SK-N-SH (cell line): Measurements from ENCODE around the gene MPDU1. TPM values are rescaled to one million over a fixed set of nuclear protein-coding genes. Genes with fewer than 3 reads are reported as not detected.

ENCODE experiments used
- CTCF ChIA-PET: fragments of 300-600, 350-600 bp; formaldehyde crosslinking; extraction: SDS; loops from one replicate; lab custom pipeline; 2021; lab: Yijun Ruan, JAX
- POLR2A ChIA-PET: fragments of 350-600 bp; sonication (Branson Sonifier 250); formaldehyde crosslinking; extraction: SDS; loops from one replicate; lab custom pipeline; 2020; ENCODE audit warnings: antibody characterized with exemption, inconsistent platforms; lab: Yijun Ruan, JAX
- DNase-seq: peaks from one replicate; pipeline ENCODE4 v3.0.0; 2012
- H2AFZ ChIP-seq: fragments of 200-600 bp; sonication (generic); 2 replicates; pipeline ENCODE4 v1.8.1; 2016; ENCODE audit warnings: antibody characterized with exemption, mild to moderate bottlenecking, low read depth
- H3F3A ChIP-seq: fragments of 200-600 bp; sonication (generic); replicated peaks from 2 replicates; pipeline ENCODE3; 2016; ENCODE audit warnings: antibody characterized with exemption, mild to moderate bottlenecking; ENCODE audit not compliant: insufficient read depth
- H3K27ac ChIP-seq, 2 experiments: fragments of 200-500 bp in 1 of 2; fragments of 200-600 bp in 1 of 2; sonication (Bioruptor generic) in 1 of 2; sonication (generic), shearing (Covaris generic) in 1 of 2; 2 replicates each; pipeline versions ENCODE4 v1.5.1 to v1.6.1; 2014 to 2016; ENCODE audit warnings: low read depth in 2 of 2, inconsistent platforms in 1 of 2, low read length in 1 of 2, mild to moderate bottlenecking in 1 of 2, mixed read lengths in 1 of 2
- H3K27me3 ChIP-seq: fragments of 200-600 bp; sonication (generic), shearing (Covaris generic); 2 replicates; pipeline ENCODE4 v1.6.1; 2016; ENCODE audit warnings: mixed run types; ENCODE audit not compliant: insufficient read depth
- H3K36me3 ChIP-seq, 2 experiments: fragments of 200-500 bp in 1 of 2; fragments of 200-600 bp in 1 of 2; sonication (Bioruptor generic) in 1 of 2; sonication (generic) in 1 of 2; replicated peaks in 1 of 2; 2 replicates each; pipeline versions ENCODE3 to v1.5.1; 2014 to 2016; ENCODE audit warnings: low read length in 1 of 2, mild to moderate bottlenecking in 1 of 2; ENCODE audit not compliant: insufficient read depth in 2 of 2, control insufficient read depth in 1 of 2
- H3K4me1 ChIP-seq, 2 experiments: fragments of 200-500 bp in 1 of 2; fragments of 200-600 bp in 1 of 2; sonication (Bioruptor generic) in 1 of 2; sonication (generic), shearing (Covaris generic) in 1 of 2; 2 replicates each; pipeline versions ENCODE4 v1.5.1 to v1.6.1; 2014 to 2016; ENCODE audit warnings: low read depth in 1 of 2, low read length in 1 of 2, mixed run types in 1 of 2; ENCODE audit not compliant: insufficient read depth in 2 of 2, control insufficient read depth in 1 of 2
- H3K4me2 ChIP-seq: fragments of 200-600 bp; sonication (generic), shearing (Covaris generic); 2 replicates; pipeline ENCODE4 v1.6.1; 2017; ENCODE audit warnings: mixed run types
- H3K4me3 ChIP-seq, 2 experiments: fragments of 200-500 bp in 1 of 2; fragments of 200-600 bp in 1 of 2; sonication (Bioruptor generic) in 1 of 2; sonication (generic), shearing (Covaris generic) in 1 of 2; 2 replicates each; pipeline versions ENCODE4 v1.5.1 to v1.8.1; 2014 to 2016; ENCODE audit warnings: low read depth in 2 of 2, inconsistent platforms in 1 of 2, low read length in 1 of 2, mild to moderate bottlenecking in 1 of 2, mixed read lengths in 1 of 2, moderate library complexity in 1 of 2
- H3K79me2 ChIP-seq: fragments of 200-600 bp; sonication (generic); 2 replicates; pipeline ENCODE4 v1.8.1; 2017; ENCODE audit warnings: mild to moderate bottlenecking; ENCODE audit not compliant: insufficient read depth
- H3K9ac ChIP-seq: fragments of 200-600 bp; sonication (generic); 2 replicates; pipeline ENCODE4 v1.6.1; 2017; ENCODE audit warnings: mixed run types
- H3K9me2 ChIP-seq: fragments of 200-600 bp; sonication (generic); 2 replicates; pipeline ENCODE4 v1.6.1; 2017; ENCODE audit warnings: mixed run types
- H3K9me3 ChIP-seq: fragments of 200-600 bp; sonication (generic); 2 replicates; pipeline ENCODE4 v1.6.1; 2017; ENCODE audit warnings: mixed run types, mild to moderate bottlenecking, moderate library complexity
- H4K20me1 ChIP-seq: fragments of 200-600 bp; sonication (generic); 2 replicates; pipeline ENCODE4 v1.6.1; 2017; ENCODE audit warnings: mild to moderate bottlenecking, mixed run types; ENCODE audit not compliant: insufficient read depth
- FOSL2 ChIP-seq: IDR thresholded peaks from 2 replicates; pipeline ENCODE4 v1.4.0; 2012; ENCODE audit warnings: low read depth, mild to moderate bottlenecking, moderate library complexity, borderline replicate concordance
- POLR2AphosphoS5 ChIP-seq: IDR thresholded peaks from 2 replicates; pipeline ENCODE4 v1.6.1; 2012; ENCODE audit warnings: low read depth, low read length
- RCOR1 ChIP-seq: fragments of 150-350 bp; IDR thresholded peaks from 2 replicates; pipeline ENCODE4 v1.6.1; 2017; ENCODE audit warnings: antibody characterized with exemption, low read length
- RXRA ChIP-seq: IDR thresholded peaks from 2 replicates; pipeline ENCODE4 v1.4.0; 2012; ENCODE audit warnings: low read depth, mild to moderate bottlenecking, borderline replicate concordance
- SIN3A ChIP-seq: IDR thresholded peaks from 2 replicates; pipeline ENCODE4 v1.6.1; 2012; ENCODE audit warnings: low read depth, mild to moderate bottlenecking, low read length, moderate library complexity, borderline replicate concordance
- TAF1 ChIP-seq: IDR thresholded peaks from 2 replicates; pipeline ENCODE4 v1.6.1; 2012; ENCODE audit warnings: low read depth, mild to moderate bottlenecking, low read length, moderate library complexity, borderline replicate concordance
- TCF12 ChIP-seq: IDR thresholded peaks from 2 replicates; pipeline ENCODE4 v1.4.0; 2012
- TEAD4 ChIP-seq: IDR thresholded peaks from 2 replicates; pipeline ENCODE4 v1.4.0; 2012; ENCODE audit warnings: mild to moderate bottlenecking, borderline replicate concordance; ENCODE audit not compliant: insufficient read depth
- WGBS: methylation state at CpG from one replicate; pipeline ENCODE4 v1.1.6; 2017; ENCODE audit warnings: low lambda C conversion rate; 5-methylcytosine and 5-hydroxymethylcytosine counted together
- polyA plus RNA-seq, 3 experiments: library from polyadenylated mRNA; depleted of rRNA; stranded (reverse); fragments of >200 nt; gene quantifications; 2 replicates each; pipeline ENCODE4 v1.2.3, GENCODE V29; 2012
- TF ChIP-seq, protein P1 (sequence below): IDR thresholded peaks from 2 replicates; pipeline ENCODE4; 2012
- TF ChIP-seq, protein P2 (sequence below): IDR thresholded peaks from 2 replicates; pipeline ENCODE4 v1.4.0; 2012; ENCODE audit warnings: low read depth
- TF ChIP-seq, protein P3 (sequence below): fragments of 200-600 bp; sonication (generic); IDR thresholded peaks from 2 replicates; pipeline ENCODE4 v1.6.1; 2017; ENCODE audit warnings: antibody characterized with exemption, mild to moderate bottlenecking, moderate library complexity

The MPDU1 gene
- polyA plus RNA-seq, 1 of the 3 experiments (the other 2 are of a cell fraction): 126 TPM

GRCh38 chr17:7587420-7588151 lies 3.9 kb downstream of the MPDU1 start:
- peak overlapping the region; percentile 68 for H3K4me2 ChIP-seq
- no peak for DNase-seq
- peaks cover 26 to 41% of the 10 kb centered on the region in 2 experiments for H3K4me1 ChIP-seq
- H3K9me2 ChIP-seq: no peaks in the 10 kb centered on the region
- H3K4me3 ChIP-seq: no peak overlapping the region; a peak in 1 of 4 replicates
- CTCF ChIA-PET: interaction anchor here (0.8 to 2.2 kb wide), 4 partner anchors 21 to 542 kb away, joined by 3 to 8 read pairs (median 4); partner anchors contain the start of genes SENP3 and TP53
- peak overlapping the region; percentile 27; the same call in 1 of the 2 replicates for H3K9ac ChIP-seq
- WGBS: 36% methylated on average over 12 of the region's 12 CpGs
- H3K27me3 ChIP-seq: no peaks in the 10 kb centered on the region
- TF ChIP-seq SIN3A: 0 out of 2 replicates have a peak, but pooled peaks have one; percentile 53
- peak; percentile 51; the same call in 1 of the 2 replicates for TF ChIP-seq TAF1
- TF ChIP-seq TCF12: peak; percentile 48; the same call in 1 of the 2 replicates
- 0 out of 2 replicates have a peak, but pooled peaks have one; percentile 16 for TF ChIP-seq TEAD4
- TF ChIP-seq, protein P1, sequence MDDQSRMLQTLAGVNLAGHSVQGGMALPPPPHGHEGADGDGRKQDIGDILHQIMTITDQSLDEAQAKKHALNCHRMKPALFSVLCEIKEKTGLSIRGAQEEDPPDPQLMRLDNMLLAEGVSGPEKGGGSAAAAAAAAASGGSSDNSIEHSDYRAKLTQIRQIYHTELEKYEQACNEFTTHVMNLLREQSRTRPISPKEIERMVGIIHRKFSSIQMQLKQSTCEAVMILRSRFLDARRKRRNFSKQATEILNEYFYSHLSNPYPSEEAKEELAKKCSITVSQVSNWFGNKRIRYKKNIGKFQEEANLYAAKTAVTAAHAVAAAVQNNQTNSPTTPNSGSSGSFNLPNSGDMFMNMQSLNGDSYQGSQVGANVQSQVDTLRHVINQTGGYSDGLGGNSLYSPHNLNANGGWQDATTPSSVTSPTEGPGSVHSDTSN: no peak
- TF ChIP-seq, protein P2, sequence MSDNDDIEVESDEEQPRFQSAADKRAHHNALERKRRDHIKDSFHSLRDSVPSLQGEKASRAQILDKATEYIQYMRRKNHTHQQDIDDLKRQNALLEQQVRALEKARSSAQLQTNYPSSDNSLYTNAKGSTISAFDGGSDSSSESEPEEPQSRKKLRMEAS: peak; percentile 58; the same call in 1 of the 2 replicates
- TF ChIP-seq FOSL2: peak; percentile 69
- no peak for TF ChIP-seq RCOR1
- TF ChIP-seq, protein P3, sequence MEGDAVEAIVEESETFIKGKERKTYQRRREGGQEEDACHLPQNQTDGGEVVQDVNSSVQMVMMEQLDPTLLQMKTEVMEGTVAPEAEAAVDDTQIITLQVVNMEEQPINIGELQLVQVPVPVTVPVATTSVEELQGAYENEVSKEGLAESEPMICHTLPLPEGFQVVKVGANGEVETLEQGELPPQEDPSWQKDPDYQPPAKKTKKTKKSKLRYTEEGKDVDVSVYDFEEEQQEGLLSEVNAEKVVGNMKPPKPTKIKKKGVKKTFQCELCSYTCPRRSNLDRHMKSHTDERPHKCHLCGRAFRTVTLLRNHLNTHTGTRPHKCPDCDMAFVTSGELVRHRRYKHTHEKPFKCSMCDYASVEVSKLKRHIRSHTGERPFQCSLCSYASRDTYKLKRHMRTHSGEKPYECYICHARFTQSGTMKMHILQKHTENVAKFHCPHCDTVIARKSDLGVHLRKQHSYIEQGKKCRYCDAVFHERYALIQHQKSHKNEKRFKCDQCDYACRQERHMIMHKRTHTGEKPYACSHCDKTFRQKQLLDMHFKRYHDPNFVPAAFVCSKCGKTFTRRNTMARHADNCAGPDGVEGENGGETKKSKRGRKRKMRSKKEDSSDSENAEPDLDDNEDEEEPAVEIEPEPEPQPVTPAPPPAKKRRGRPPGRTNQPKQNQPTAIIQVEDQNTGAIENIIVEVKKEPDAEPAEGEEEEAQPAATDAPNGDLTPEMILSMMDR: 0 out of 2 replicates have a peak, but pooled peaks have one; percentile 6
- TF ChIP-seq, all 33 proteins: peak for 7
- H3K79me2 ChIP-seq: peaks cover 38% of the 10 kb centered on the region
- no peaks in the 10 kb centered on the region for H3K9me3 ChIP-seq
- peak overlapping the region; percentile 39 to 65 for H3K27ac ChIP-seq
- H3F3A ChIP-seq: peaks cover 38% of the 10 kb centered on the region
- no peak overlapping the region for H2AFZ ChIP-seq
- peaks cover 11 to 39% of the 10 kb centered on the region in 2 experiments for H3K36me3 ChIP-seq
- POLR2A ChIA-PET: no interaction called here
- H4K20me1 ChIP-seq: no peaks in the 10 kb centered on the region

DNA sequence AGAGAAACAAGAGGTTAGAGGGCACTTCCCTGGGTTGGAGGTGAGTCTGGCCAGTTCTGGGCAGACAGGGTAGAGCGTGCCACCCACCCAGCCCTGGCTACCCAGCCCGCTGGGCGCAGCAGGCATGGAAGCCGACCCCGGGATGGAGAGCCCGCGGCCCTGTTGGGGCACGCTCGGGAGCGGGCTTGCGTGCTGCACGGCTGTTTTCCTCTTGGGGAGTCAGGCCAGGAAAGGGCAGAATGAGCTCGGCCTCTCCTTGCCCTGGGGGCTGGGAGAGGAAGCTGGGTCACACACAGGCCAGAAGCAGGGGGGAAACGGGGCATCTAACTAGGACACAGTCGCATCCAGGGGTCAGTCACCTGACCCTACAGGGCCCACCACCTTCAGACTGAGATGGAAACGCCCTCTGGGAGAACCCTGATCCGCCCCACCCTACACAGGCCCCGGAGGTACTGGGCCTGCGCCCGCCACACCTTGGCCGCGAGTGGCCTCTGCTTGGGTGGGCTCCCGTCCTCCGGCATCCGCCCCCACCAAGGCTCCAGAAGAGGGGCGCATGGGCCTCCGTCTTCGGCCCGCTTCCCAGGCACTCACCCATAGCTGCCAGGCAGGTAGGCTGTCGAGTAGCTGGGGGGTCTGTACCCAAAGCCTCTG lies 5.0 kb downstream of the MPDU1 start:
- 88% methylated on average over 6 of the region's 30 CpGs for WGBS
- Histone ChIP-seq H2AFZ (no peak overlapping the region), H3K9ac (peak overlapping the region; percentile 27; the same call in 1 of the 2 replicates), H3K27me3 (no peaks in the 10 kb centered on the region), H3K27ac (peak overlapping the region in 1 of 2 experiments; percentile 65; a peak in 2 of 4 replicates), H4K20me1 (no peaks in the 10 kb centered on the region), H3K36me3 (peaks cover 14 to 49% of the 10 kb centered on the region in 2 experiments), H3F3A (peaks cover 42% of the 10 kb centered on the region), H3K4me2 (peak overlapping the region; percentile 68)
- ChIA-PET POLR2A (interaction anchor here (0.6 to 3.5 kb wide), 6 partner anchors 9 to 97 kb away, joined by 3 to 23 read pairs (median 3); partner anchors contain the start of genes CD68, FXR2, SAT2 and TP53), CTCF (interaction anchor here (0.7 to 3.4 kb wide), 27 partner anchors 9 to 453 kb away, joined by 3 to 22 read pairs (median 4); partner anchors contain the start of genes CD68, DNAH2, FXR2 and KDM6B)
- TF ChIP-seq POLR2AphosphoS5 (no peak), RXRA (no peak)
- TF ChIP-seq, protein P2: no peak
- TF ChIP-seq, all 33 proteins: peak for 0
- Histone ChIP-seq H3K9me2 (no peaks in the 10 kb centered on the region), H3K79me2 (peaks cover 30% of the 10 kb centered on the region), H3K9me3 (no peaks in the 10 kb centered on the region), H3K4me1 (peaks cover 17 to 32% of the 10 kb centered on the region in 2 experiments), H3K4me3 (0 out of 4 replicates have a peak overlapping the region, but pooled peaks of 1 of the 2 experiments have one; percentile 3)
- DNase-seq: peak; percentile 47
